HEK293T (cell line): Measurements from ENCODE around the gene CSNK1E.

ENCODE experiments used
- ARNT ChIP-seq: fragments of 450-650 bp; IDR thresholded peaks from 2 replicates; pipeline ENCODE4 v1.6.1; 2017; ENCODE audit warnings: mild to moderate bottlenecking
- FOXK2 ChIP-seq: fragments of 450-650 bp; IDR thresholded peaks from 2 replicates; pipeline ENCODE4 v1.6.1; 2016; ENCODE audit warnings: mild to moderate bottlenecking
- FOXM1 ChIP-seq: fragments of 450-650 bp; IDR thresholded peaks from 2 replicates; pipeline ENCODE4 v1.6.1; 2017; ENCODE audit warnings: mild to moderate bottlenecking, borderline replicate concordance
- HDGF ChIP-seq: fragments of 450-650 bp; IDR thresholded peaks from 2 replicates; pipeline ENCODE4 v1.6.1; 2017; ENCODE audit warnings: antibody characterized with exemption, borderline replicate concordance
- L3MBTL2 ChIP-seq: fragments of 450-650 bp; conservative IDR thresholded peaks from 2 replicates; pipeline ENCODE4 v1.6.1; 2016; ENCODE audit warnings: mild to moderate bottlenecking
- NFRKB ChIP-seq: fragments of 450-650 bp; IDR thresholded peaks from 2 replicates; pipeline ENCODE4 v1.6.1; 2016; ENCODE audit warnings: mild to moderate bottlenecking, moderate library complexity

DNA sequence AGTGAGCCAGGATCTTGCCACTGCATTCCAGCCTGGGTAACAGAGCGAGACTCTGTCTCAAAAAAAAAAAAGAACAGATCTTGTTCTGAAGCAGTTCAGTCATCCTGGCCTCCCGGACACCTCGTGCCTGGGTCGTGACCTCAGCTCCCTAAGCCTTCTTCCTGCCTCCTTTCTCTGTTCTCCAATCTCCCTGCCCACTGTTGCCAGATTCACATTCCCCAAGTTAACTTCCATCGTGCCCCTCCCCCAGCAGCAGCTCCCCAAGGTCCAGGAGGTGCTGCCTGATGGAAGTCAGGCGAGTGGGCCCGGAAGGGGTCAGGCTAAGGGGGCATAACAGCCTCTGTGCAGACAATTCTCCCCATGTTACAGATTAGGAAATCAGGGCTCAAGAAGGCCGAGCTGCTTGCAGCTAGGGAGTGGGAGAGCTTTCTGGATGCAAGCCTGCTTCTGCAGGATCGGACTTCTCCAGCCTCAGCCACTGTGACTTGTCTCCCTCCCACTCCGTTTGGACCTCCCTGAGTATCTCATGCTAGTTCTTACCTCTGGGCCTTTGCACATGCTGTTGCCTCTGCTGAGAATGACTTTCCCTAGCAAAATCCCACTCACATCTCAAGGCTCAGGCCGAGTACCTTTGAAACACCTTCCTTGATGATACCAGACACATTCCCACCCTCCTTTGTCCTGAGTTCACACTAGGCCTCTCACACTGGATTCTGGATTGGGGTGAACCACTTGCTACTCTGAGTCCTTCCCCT lies 30.1 kb downstream of the CSNK1E start:
- TF ChIP-seq NFRKB (no peak), ARNT (no peak), HDGF (no peak), L3MBTL2 (no peak), FOXK2 (no peak), FOXM1 (no peak)
